Right lobe of liver (tissue), 6 donors: ENCODE data around the gene H6PD. TPM values are rescaled to one million over a fixed set of nuclear protein-coding genes. Genes with fewer than 3 reads are reported as not detected.

ENCODE experiments used
- ATAC-seq, 4 donors: fragments of 200-7000 bp; cut with Tn5 transposase; one replicate each; pipeline ENCODE4 v1.9.1; 2020; ENCODE audit warnings: mild to moderate bottlenecking in 4 of 4, moderate library complexity in 4 of 4
- DNase-seq, 3 donors: peaks; one replicate each; pipeline ENCODE4 v3.0.0-alpha.2; 2020
- H3K27ac ChIP-seq, 3 donors: fragments of 200-600 bp; one replicate each; pipeline ENCODE4 v1.8.0; 2022
- H3K27me3 ChIP-seq, 2 donors: fragments of 200-600 bp; one replicate each; pipeline ENCODE4 v1.8.0; 2022
- H3K36me3 ChIP-seq, 4 donors: fragments of 200-600 bp; sonication (generic) in 1 of 4; one replicate each; pipeline versions ENCODE4 v1.5.1 to v1.8.0; 2017 to 2022; ENCODE audit warnings: control low read depth in 1 of 4
- H3K4me1 ChIP-seq, 4 donors: fragments of 200-600 bp; sonication (generic) in 1 of 4; one replicate each; pipeline versions ENCODE4 v1.5.1 to v1.8.0; 2017 to 2022; ENCODE audit warnings: control low read depth in 1 of 4
- H3K4me3 ChIP-seq, 3 donors: fragments of 200-600 bp; one replicate each; pipeline ENCODE4 v1.8.0; 2022
- H3K9me3 ChIP-seq, 4 donors: fragments of 200-600 bp; sonication (generic) in 1 of 4; one replicate each; pipeline versions ENCODE4 v1.5.1 to v1.8.0; 2017 to 2022; ENCODE audit warnings: control low read depth in 1 of 4
- POLR2A ChIP-seq: fragments of 450-650 bp; IDR thresholded peaks from one replicate; pipeline ENCODE4 v1.6.1; 2017; ENCODE audit warnings: antibody characterized with exemption, mild to moderate bottlenecking
- WGBS: methylation state at CpG from one replicate; pipeline ENCODE4 v1.1.6; 2018; ENCODE audit warnings: low coverage, low lambda C conversion rate; ENCODE audit not compliant: insufficient coverage; ENCODE audit errors: missing lambda C conversion rate; 5-methylcytosine and 5-hydroxymethylcytosine counted together
- intact Hi-C, 2 donors: fragments of 100-400 bp; cut with DNase I; formaldehyde crosslinking; loops; one replicate each; pipeline versions ENCODE4 v1.11.2 to v1.14.1; 2022
- total RNA-seq, 6 experiments: library from RNA; depleted of rRNA in 2 of 6; stranded (reverse); fragments of >200 nt in 2 of 6; fragmentation: NEBNext Ultra II Directional in 3 of 6; extraction: Animal tissue kit (Norgen Biotek cat#: 25700) in 3 of 6; gene quantifications; one replicate each; pipeline versions ENCODE4 v1.1.0 to v1.2.4, GENCODE V29; 2016 to 2023
- TF ChIP-seq, protein P1 (sequence below), 4 donors: fragments of 200-600 bp in 3 of 4; fragments of 450-650 bp in 1 of 4; IDR thresholded peaks; one replicate each; pipeline versions ENCODE4 v1.5.1 to v1.8.0; 2016 to 2022; ENCODE audit warnings: antibody characterized with exemption in 4 of 4, mild to moderate bottlenecking in 2 of 4
- donor health status: DM: no; HTN: yes; CAD: no.
- donor health status: DM: no; HTN: no; CAD: no.
- donor health status: DM: no; HTN: no; CAD: no.
- donor health status: DM: no; HTN: yes; CAD: no.
- donor health status: DM: no; HTN: yes; CAD: no.

The H6PD gene
- total RNA-seq, 6 experiments from 2014 or later = 102 to 158 (median 120) TPM

DNA sequence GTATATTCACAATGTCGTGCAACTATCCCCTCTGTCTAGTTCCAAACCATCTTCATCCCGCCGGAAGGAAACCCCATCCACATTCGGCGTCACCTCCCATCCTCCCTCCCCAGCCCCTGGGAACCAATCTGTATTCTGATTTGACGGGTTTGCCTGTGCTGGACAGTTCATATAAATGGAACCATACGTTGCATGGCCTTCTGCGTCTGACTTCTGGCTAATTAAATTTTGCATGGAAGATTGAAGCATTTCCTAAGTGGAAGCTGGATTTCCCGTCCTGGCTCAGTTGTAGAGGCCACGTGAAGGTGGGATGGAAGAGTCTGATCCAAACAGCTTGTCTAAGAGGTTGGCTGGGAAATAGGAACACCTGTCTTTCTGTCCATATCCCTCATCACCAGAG, 72.7 kb downstream of the H6PD start:
- TF ChIP-seq, protein P1, sequence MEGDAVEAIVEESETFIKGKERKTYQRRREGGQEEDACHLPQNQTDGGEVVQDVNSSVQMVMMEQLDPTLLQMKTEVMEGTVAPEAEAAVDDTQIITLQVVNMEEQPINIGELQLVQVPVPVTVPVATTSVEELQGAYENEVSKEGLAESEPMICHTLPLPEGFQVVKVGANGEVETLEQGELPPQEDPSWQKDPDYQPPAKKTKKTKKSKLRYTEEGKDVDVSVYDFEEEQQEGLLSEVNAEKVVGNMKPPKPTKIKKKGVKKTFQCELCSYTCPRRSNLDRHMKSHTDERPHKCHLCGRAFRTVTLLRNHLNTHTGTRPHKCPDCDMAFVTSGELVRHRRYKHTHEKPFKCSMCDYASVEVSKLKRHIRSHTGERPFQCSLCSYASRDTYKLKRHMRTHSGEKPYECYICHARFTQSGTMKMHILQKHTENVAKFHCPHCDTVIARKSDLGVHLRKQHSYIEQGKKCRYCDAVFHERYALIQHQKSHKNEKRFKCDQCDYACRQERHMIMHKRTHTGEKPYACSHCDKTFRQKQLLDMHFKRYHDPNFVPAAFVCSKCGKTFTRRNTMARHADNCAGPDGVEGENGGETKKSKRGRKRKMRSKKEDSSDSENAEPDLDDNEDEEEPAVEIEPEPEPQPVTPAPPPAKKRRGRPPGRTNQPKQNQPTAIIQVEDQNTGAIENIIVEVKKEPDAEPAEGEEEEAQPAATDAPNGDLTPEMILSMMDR (IDR thresholded peaks at IDR 0.05) = no peak
- no peak for TF ChIP-seq POLR2A
- no peak overlapping the region for H3K27ac ChIP-seq
- H3K9me3 ChIP-seq = no peaks in the 10 kb centered on the region
- no peaks in the 10 kb centered on the region for H3K27me3 ChIP-seq
- H3K36me3 ChIP-seq = no peaks in the 10 kb centered on the region
- no peaks in the 10 kb centered on the region for H3K4me1 ChIP-seq
- DNase-seq (no peak), ATAC-seq (no peak)
- intact Hi-C loops = no loop called here
- no peak overlapping the region for H3K4me3 ChIP-seq
- WGBS = 82% methylated on average over 5 of the region's 10 CpGs

DNA sequence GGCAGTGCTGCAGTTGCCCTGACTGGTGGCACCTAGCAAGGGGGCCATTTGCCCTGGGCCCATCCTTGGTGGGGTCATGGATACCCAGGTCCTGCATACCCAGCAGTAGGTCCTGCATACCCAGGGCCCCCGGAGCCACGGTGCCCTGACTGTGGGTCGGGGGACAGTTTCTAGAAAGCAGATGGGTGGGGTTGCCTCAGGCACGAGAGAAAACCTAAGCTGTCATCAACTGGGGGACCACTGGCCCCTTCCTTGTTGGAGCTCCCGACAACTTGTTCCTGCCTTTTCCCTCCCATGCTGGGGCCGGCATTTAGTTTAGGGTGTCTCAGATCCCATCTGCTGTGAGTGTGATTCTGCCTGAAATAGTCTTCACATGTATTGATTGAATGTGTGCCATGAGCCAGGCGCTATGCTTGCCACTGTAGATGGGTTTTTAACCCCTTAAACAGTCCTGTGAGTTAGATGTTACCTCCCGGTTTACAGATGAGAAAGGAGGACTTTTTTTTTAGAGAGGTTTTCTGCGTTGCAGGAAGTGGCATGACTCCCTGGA, 73.7 kb downstream of the H6PD start:
- WGBS = 79% methylated on average over 4 of the region's 9 CpGs
- Histone ChIP-seq H3K4me1 (no peaks in the 10 kb centered on the region), H3K27me3 (no peaks in the 10 kb centered on the region), H3K27ac (no peak overlapping the region), H3K36me3 (no peaks in the 10 kb centered on the region), H3K4me3 (no peak overlapping the region), H3K9me3 (no peaks in the 10 kb centered on the region)
- intact Hi-C loops = no loop called here
- no peak for ATAC-seq
- DNase-seq = no peak
- TF ChIP-seq POLR2A = no peak
- TF ChIP-seq, protein P1 (IDR thresholded peaks at IDR 0.05) = no peak

DNA sequence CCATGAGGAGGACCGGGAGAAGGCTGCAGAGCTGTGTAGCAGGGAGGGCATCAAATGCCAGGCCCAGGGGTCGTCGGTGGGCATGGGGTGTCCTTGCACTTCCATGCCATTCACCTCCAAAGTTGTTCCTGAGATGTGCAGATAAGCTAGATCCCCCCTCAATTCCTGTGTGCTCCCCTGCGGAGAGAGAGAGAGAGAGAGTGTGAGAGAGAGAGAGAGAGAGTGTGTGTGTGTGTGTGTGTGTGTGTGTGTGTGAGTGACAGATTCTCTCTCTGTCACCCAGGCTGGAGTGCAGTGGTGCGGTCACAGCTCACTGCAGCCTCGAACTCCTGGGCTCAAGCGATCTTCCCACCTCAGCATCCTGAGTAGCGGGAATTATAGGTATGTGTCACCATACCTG, 74.5 kb downstream of the H6PD start:
- intact Hi-C loops = no loop called here
- ATAC-seq (no peak), DNase-seq (no peak)
- H3K4me3 ChIP-seq = no peak overlapping the region
- H3K36me3 ChIP-seq = no peaks in the 10 kb centered on the region
- TF ChIP-seq POLR2A = no peak
- TF ChIP-seq, protein P1 (IDR thresholded peaks at IDR 0.05) = no peak
- no peak overlapping the region for H3K27ac ChIP-seq
- H3K4me1 ChIP-seq = no peaks in the 10 kb centered on the region
- no CpG with 5 or more reads among the region's 8 CpGs for WGBS
- H3K27me3 ChIP-seq = no peaks in the 10 kb centered on the region
- no peaks in the 10 kb centered on the region for H3K9me3 ChIP-seq

DNA sequence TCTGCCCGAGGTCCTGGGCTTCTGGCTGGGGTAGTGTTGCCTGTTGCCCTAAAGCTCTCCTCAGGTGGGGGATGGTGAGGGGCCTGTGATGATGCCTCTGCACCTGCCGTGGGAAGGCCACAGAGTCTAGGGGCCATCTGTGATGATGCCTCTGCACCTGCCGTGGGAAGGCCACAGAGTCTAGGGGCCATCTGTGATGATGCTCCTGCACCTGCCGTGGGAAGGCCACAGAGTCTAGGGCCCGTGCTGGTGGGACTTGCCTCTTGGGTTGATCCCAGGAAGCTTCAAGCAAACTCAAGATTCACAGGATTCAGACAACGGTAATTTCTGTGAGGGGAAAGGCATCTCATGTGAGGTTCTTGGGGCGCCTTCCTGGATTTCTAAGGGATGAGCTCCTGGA, 75.4 kb downstream of the H6PD start:
- WGBS = no CpG with 5 or more reads among the region's 7 CpGs
- intact Hi-C loops = no loop called here
- H3K36me3 ChIP-seq = no peaks in the 10 kb centered on the region
- no peaks in the 10 kb centered on the region for H3K27me3 ChIP-seq
- TF ChIP-seq, protein P1 (IDR thresholded peaks at IDR 0.05) = no peak
- TF ChIP-seq POLR2A = no peak
- no peaks in the 10 kb centered on the region for H3K9me3 ChIP-seq
- ATAC-seq (no peak), DNase-seq (no peak)
- H3K4me3 ChIP-seq = no peak overlapping the region
- H3K4me1 ChIP-seq = no peaks in the 10 kb centered on the region
- no peak overlapping the region for H3K27ac ChIP-seq

DNA sequence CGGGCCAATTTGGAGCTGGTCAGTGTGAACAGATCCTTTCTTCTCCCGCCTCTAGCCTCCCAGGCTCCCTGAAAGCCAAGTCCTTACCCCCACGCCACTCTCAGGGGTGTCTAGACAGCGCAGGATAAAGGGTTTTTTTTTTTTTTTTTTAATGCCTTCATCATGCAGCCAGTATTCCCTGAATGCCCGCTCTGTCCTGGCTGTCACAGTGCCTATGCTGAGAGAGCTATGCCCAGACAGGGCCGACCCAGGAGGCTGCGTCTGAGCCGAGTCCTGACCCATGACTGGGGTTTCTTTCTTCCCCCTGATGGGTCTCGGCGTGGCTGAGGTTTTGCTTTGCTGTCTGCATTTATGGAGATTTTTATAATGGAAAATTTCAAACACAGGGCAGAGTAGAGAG, 76.5 kb downstream of the H6PD start:
- Histone ChIP-seq H3K4me1 (no peaks in the 10 kb centered on the region), H3K27me3 (no peaks in the 10 kb centered on the region), H3K4me3 (no peak overlapping the region), H3K27ac (no peak overlapping the region), H3K9me3 (no peaks in the 10 kb centered on the region), H3K36me3 (no peaks in the 10 kb centered on the region)
- no peak for TF ChIP-seq POLR2A
- TF ChIP-seq, protein P1 (IDR thresholded peaks at IDR 0.05) = no peak
- ATAC-seq = no peak
- WGBS = 87% methylated on average over 6 of the region's 10 CpGs
- no peak for DNase-seq
- intact Hi-C loops = no loop called here
